KMS-11 (cell line): ENCODE measurements around the gene YIPF2.

Experiments used
- H2AFZ ChIP-seq: fragments of 200-600 bp; sonication (generic); 2 replicates; pipeline ENCODE4 v1.6.1; 2016; ENCODE audit warnings: antibody characterized with exemption, mixed run types, low read depth
- H3K27ac ChIP-seq: fragments of 200-600 bp; sonication (generic); 2 replicates; pipeline ENCODE4 v1.6.1; 2016; ENCODE audit warnings: mild to moderate bottlenecking, mixed run types
- H3K27me3 ChIP-seq: fragments of 200-600 bp; sonication (generic); 2 replicates; pipeline ENCODE4 v1.6.1; 2017; ENCODE audit warnings: mild to moderate bottlenecking, low read depth, mixed run types, moderate library complexity; ENCODE audit not compliant: insufficient read depth
- H3K36me3 ChIP-seq: fragments of 200-600 bp; sonication (generic); 2 replicates; pipeline ENCODE4 v1.6.1; 2017; ENCODE audit warnings: mild to moderate bottlenecking, mixed run types; ENCODE audit not compliant: insufficient read depth
- H3K4me1 ChIP-seq: fragments of 200-600 bp; sonication (generic); 2 replicates; pipeline ENCODE4 v1.6.1; 2016; ENCODE audit warnings: mild to moderate bottlenecking, low read depth, mixed run types; ENCODE audit not compliant: poor library complexity, severe bottlenecking
- H3K4me2 ChIP-seq: fragments of 200-600 bp; sonication (generic); 2 replicates; pipeline ENCODE4 v1.7.0; 2016; ENCODE audit warnings: mild to moderate bottlenecking, mixed run types
- H3K4me3 ChIP-seq: fragments of 200-600 bp; sonication (generic); IDR thresholded peaks from 2 replicates; pipeline ENCODE4 v1.6.1; 2017; ENCODE audit warnings: low read depth, low read length, mixed read lengths; ENCODE audit not compliant: insufficient read depth
- H3K79me2 ChIP-seq: fragments of 200-600 bp; sonication (generic); 2 replicates; pipeline ENCODE4 v1.6.1; 2016; ENCODE audit warnings: low read depth, mixed run types; ENCODE audit not compliant: insufficient read depth
- H3K9ac ChIP-seq: fragments of 200-600 bp; sonication (generic); 2 replicates; pipeline ENCODE4 v1.6.1; 2016; ENCODE audit warnings: mild to moderate bottlenecking, mixed run types
- H4K20me1 ChIP-seq: fragments of 200-600 bp; sonication (generic); 2 replicates; pipeline ENCODE4 v1.6.1; 2016; ENCODE audit warnings: mild to moderate bottlenecking, mixed run types; ENCODE audit not compliant: insufficient read depth
- CTCF ChIP-seq: fragments of 200-600 bp; sonication (generic); conservative IDR thresholded peaks from 2 replicates; pipeline ENCODE4 v1.6.1; 2017; ENCODE audit warnings: low read depth, mild to moderate bottlenecking, antibody characterized with exemption, low read length, moderate library complexity, mixed read lengths

YIPF2 gene

DNA sequence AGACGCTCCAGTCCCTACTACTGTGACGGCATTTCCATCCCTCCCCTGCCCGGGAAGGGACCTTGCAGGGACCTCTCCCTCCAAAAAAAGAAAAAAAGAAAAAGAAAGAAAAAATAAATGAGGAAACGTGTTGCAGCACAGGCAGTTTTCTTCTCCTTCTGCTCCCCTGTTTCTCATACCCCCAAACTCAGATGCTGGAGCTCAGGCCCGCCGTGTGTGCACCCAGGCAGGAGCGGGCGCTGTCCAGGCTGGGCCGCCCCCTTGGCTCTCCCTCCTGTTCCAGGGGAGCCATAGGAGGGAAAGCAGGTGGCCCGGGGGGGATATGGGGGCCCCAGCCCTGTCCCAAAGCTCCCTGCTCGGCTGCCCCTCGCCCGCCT is 5.8 kb downstream of the YIPF2 start:
- Histone ChIP-seq H3K9ac (no peak overlapping the region), H3K4me1 (peaks cover 6% of the 10 kb centered on the region), H3K27me3 (no peaks in the 10 kb centered on the region), H3K79me2 (no peaks in the 10 kb centered on the region), H3K36me3 (no peaks in the 10 kb centered on the region), H2AFZ (no peak overlapping the region), H4K20me1 (no peaks in the 10 kb centered on the region), H3K4me2 (no peak overlapping the region), H3K27ac (no peak overlapping the region), H3K4me3 (no peak overlapping the region)
- no peak for TF ChIP-seq CTCF

GRCh38 chr19:10921910-10922637 is 6.4 kb downstream of the YIPF2 start:
- H3K27me3 ChIP-seq, result no peaks in the 10 kb centered on the region
- no peak overlapping the region for H3K4me2 ChIP-seq
- no peak overlapping the region for H2AFZ ChIP-seq
- no peak overlapping the region for H3K27ac ChIP-seq
- no peaks in the 10 kb centered on the region for H3K36me3 ChIP-seq
- no peak overlapping the region for H3K4me3 ChIP-seq
- H3K79me2 ChIP-seq, result no peaks in the 10 kb centered on the region
- no peak for TF ChIP-seq CTCF
- peaks cover under 1% of the 10 kb centered on the region for H3K4me1 ChIP-seq
- H4K20me1 ChIP-seq, result no peaks in the 10 kb centered on the region
- H3K9ac ChIP-seq, result no peak overlapping the region

- no peak overlapping the region for H3K27ac ChIP-seq
- no peak overlapping the region for H3K4me2 ChIP-seq
- H4K20me1 ChIP-seq, result no peaks in the 10 kb centered on the region
- no peak for TF ChIP-seq CTCF
- no peaks in the 10 kb centered on the region for H3K27me3 ChIP-seq
- no peak overlapping the region for H3K9ac ChIP-seq
- no peaks in the 10 kb centered on the region for H3K36me3 ChIP-seq
- H2AFZ ChIP-seq, result no peak overlapping the region
- no peak overlapping the region for H3K4me3 ChIP-seq
- H3K79me2 ChIP-seq, result no peaks in the 10 kb centered on the region
- no peaks in the 10 kb centered on the region for H3K4me1 ChIP-seq
Measured at GRCh38 chr19:10921199-10921909, 7.1 kb downstream of the YIPF2 start.

DNA sequence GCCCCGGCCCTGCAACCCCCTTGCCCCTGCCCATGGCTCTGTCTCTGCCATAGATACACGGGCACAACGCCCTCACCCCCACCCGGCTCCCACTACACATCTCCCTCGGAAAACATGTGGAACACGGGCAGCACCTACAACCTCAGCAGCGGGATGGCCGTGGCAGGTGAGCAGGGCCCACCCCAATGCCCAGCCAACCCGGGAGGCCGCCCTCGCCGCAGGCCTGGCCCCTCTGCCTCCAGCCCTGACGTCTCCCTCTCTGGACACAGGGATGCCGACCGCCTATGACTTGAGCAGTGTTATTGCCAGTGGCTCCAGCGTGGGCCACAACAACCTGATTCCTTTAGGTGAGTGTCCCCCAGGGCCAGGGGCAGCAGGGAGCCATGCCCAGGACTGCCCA is 7.7 kb downstream of the YIPF2 start:
- Histone ChIP-seq H3K36me3 (no peaks in the 10 kb centered on the region), H3K4me1 (no peaks in the 10 kb centered on the region), H3K9ac (no peak overlapping the region), H3K27ac (no peak overlapping the region), H4K20me1 (no peaks in the 10 kb centered on the region), H3K4me3 (no peak overlapping the region), H3K79me2 (no peaks in the 10 kb centered on the region), H2AFZ (no peak overlapping the region), H3K27me3 (no peaks in the 10 kb centered on the region), H3K4me2 (no peak overlapping the region)
- TF ChIP-seq CTCF, result no peak
